ENCODE data around the gene SPEM1.
"Not testable (repeated sequence)": the region's sequence is repeated elsewhere in the genome, so short reads cannot be mapped to it uniquely, and the experiment has no call there.

Gene SPEM1

GRCh38 chr17:7442142-7442541, 22.0 kb downstream of the SPEM1 start:
- no peak for DNase-seq

- no peak for DNase-seq
Observed at GRCh38 chr17:7443499-7444485, 23.7 kb downstream of the SPEM1 start.

- DNase-seq: peak; percentile 20
Observed at GRCh38 chr17:7444682-7445618, 24.8 kb downstream of the SPEM1 start, which contains the start of gene CHRNB1. TSS of gene CHRNB1 (plus strand) at chr17:7445061. CDS start at chr17:7445128, 67 bp downstream.

- DNase-seq: peak; percentile 56
Observed at GRCh38 chr17:7445619-7445968, 25.5 kb downstream of the SPEM1 start.

GRCh38 chr17:7448461-7448860, 28.3 kb downstream of the SPEM1 start:
- DNase-seq: no peak

GRCh38 chr17:7459961-7460545, 39.9 kb downstream of the SPEM1 start:
- no peak for DNase-seq

GRCh38 chr17:7460850-7461660, 40.9 kb downstream of the SPEM1 start:
- DNase-seq: no peak

- DNase-seq: no peak
Observed at GRCh38 chr17:7462474-7463371, 42.6 kb downstream of the SPEM1 start.

GRCh38 chr17:7463372-7463846, 43.3 kb downstream of the SPEM1 start:
- DNase-seq: no peak

GRCh38 chr17:7464081-7464480, 44.0 kb downstream of the SPEM1 start:
- DNase-seq: no peak

- DNase-seq: no peak
Observed at GRCh38 chr17:7465597-7466275, 45.6 kb downstream of the SPEM1 start.

- no peak for DNase-seq
Observed at GRCh38 chr17:7466318-7466638, 46.2 kb downstream of the SPEM1 start.

GRCh38 chr17:7466639-7467341, 46.7 kb downstream of the SPEM1 start:
- no peak for DNase-seq

- no peak for DNase-seq
Observed at GRCh38 chr17:7467498-7467897, 47.4 kb downstream of the SPEM1 start.

- no peak for DNase-seq
Observed at GRCh38 chr17:7468290-7468689, 48.2 kb downstream of the SPEM1 start.

GRCh38 chr17:7468804-7469389, 48.8 kb downstream of the SPEM1 start:
- DNase-seq: no peak

GRCh38 chr17:7469843-7470242, 49.7 kb downstream of the SPEM1 start:
- DNase-seq: not testable (repeated sequence)

GRCh38 chr17:7470457-7470973, 50.4 kb downstream of the SPEM1 start:
- DNase-seq: not testable (repeated sequence)

Data from CD4-positive, alpha-beta T cell treated with Interleukin-6 for 4 hours (primary cell).